ENCODE data around the gene ATP4A. TPM values are rescaled to one million over a fixed set of nuclear protein-coding genes. Genes with fewer than 3 reads are reported as not detected.
A peak's percentile ranks its signal among the peaks of the same experiment; 100 is the strongest.

ATP4A gene
- total RNA-seq, 1 donor: not detected

DNA sequence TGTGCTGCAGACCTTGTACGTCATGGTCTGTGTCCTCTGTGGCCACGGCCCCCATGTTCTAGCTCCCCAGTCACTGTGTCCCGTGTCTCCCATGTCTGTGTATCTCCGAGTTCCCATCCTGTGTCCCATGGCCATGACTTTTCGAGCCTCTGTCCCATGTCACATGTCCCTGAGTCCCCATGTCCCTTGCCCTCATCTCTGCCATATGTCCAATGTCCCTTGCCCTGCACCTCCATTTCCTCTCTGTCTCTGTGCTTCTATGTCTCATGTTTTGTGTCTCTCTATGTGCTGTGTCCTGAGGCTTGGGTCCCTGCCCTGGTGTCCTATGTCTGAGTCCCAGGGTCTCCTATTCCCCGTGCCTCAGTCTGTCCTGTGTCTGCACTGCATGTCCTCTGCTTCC is 2.0 kb downstream of the ATP4A start:
- H3K36me3 ChIP-seq (ENCODE audit: insufficient read depth, low read length): no peaks in the 10 kb centered on the region
- H2AFZ ChIP-seq (ENCODE audit: low read length): no peak overlapping the region
- TF ChIP-seq CTCF (IDR thresholded peaks at IDR 0.05; ENCODE audit: extremely low read depth, low read depth, low read length): no peak
- H3K4me2 ChIP-seq (ENCODE audit: insufficient read depth, low read length): no peak overlapping the region
- no peaks in the 10 kb centered on the region for H3K9me3 ChIP-seq (ENCODE audit: low read depth, low read length)
- no peaks in the 10 kb centered on the region for H3K79me2 ChIP-seq (ENCODE audit: insufficient read depth, low read length)
- H4K20me1 ChIP-seq (ENCODE audit: insufficient read depth, low read length): no peaks in the 10 kb centered on the region
- peaks cover 17% of the 10 kb centered on the region for H3K27me3 ChIP-seq (ENCODE audit: insufficient read depth, low read length)
- H3K4me1 ChIP-seq (ENCODE audit: insufficient read depth, low read length): no peaks in the 10 kb centered on the region
- no peak overlapping the region for H3K27ac ChIP-seq (ENCODE audit: low read depth, low read length)
- no peak overlapping the region for H3K4me3 ChIP-seq (ENCODE audit: insufficient read depth, low read length)
- DNase-seq (ENCODE audit: insufficient read length, low spot score, missing footprints): peak; percentile 58

DNA sequence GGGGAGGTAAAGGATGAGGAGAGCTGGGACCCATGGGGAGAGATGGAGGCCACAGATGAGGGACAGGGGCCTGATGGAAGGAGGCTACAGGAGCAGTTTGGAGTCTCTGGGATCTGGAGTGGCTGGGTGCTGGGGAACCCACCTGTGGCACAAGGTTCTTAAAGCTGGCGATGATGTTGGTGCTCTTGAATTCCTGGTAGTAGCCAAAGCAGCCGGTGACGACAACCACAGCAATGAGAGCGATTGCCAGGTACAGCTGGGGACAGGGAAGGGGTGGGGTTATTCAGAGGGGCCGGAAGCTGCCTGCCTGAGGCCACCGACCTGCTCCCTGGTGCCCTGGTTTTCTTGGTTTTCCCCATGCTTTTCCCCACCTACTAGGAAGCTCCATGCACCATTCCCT is 2.8 kb downstream of the ATP4A start:
- H3K79me2 ChIP-seq (ENCODE audit: insufficient read depth, low read length): no peaks in the 10 kb centered on the region
- H3K4me2 ChIP-seq (ENCODE audit: insufficient read depth, low read length): no peak overlapping the region
- no peaks in the 10 kb centered on the region for H3K9me3 ChIP-seq (ENCODE audit: low read depth, low read length)
- peaks cover 15% of the 10 kb centered on the region for H3K27me3 ChIP-seq (ENCODE audit: insufficient read depth, low read length)
- no peak overlapping the region for H3K27ac ChIP-seq (ENCODE audit: low read depth, low read length)
- no peaks in the 10 kb centered on the region for H3K4me1 ChIP-seq (ENCODE audit: insufficient read depth, low read length)
- H2AFZ ChIP-seq (ENCODE audit: low read length): no peak overlapping the region
- no peak overlapping the region for H3K4me3 ChIP-seq (ENCODE audit: insufficient read depth, low read length)
- TF ChIP-seq CTCF (IDR thresholded peaks at IDR 0.05; ENCODE audit: extremely low read depth, low read depth, low read length): no peak
- H4K20me1 ChIP-seq (ENCODE audit: insufficient read depth, low read length): no peaks in the 10 kb centered on the region
- DNase-seq (ENCODE audit: insufficient read length, low spot score, missing footprints): no peak
- H3K36me3 ChIP-seq (ENCODE audit: insufficient read depth, low read length): no peaks in the 10 kb centered on the region

DNA sequence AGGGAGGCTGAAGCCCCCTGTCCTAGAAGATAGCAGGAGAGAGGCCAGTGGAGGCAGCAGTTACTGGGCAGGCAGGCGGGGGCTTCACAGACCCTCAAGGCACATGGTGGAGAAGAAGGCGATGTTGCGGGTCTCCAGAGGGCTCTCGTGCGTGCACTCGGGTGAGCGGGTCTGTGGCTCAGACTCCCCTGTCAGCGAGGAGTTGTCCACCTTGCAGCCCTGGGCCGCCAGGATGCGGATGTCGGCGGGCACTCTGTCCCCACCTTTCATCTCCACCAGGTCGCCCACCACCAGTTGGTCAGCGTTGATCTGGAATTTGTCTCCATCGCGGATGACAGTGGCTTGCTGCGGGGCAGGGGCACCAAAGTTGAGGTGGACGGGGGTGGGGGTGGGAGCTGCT is 3.2 kb downstream of the ATP4A start:
- H3K4me2 ChIP-seq (ENCODE audit: insufficient read depth, low read length): no peak overlapping the region
- no peak for DNase-seq (ENCODE audit: insufficient read length, low spot score, missing footprints)
- H4K20me1 ChIP-seq (ENCODE audit: insufficient read depth, low read length): no peaks in the 10 kb centered on the region
- no peak overlapping the region for H3K4me3 ChIP-seq (ENCODE audit: insufficient read depth, low read length)
- no peaks in the 10 kb centered on the region for H3K9me3 ChIP-seq (ENCODE audit: low read depth, low read length)
- H3K27me3 ChIP-seq (ENCODE audit: insufficient read depth, low read length): peaks cover 15% of the 10 kb centered on the region
- TF ChIP-seq CTCF (IDR thresholded peaks at IDR 0.05; ENCODE audit: extremely low read depth, low read depth, low read length): no peak
- no peaks in the 10 kb centered on the region for H3K79me2 ChIP-seq (ENCODE audit: insufficient read depth, low read length)
- no peak overlapping the region for H2AFZ ChIP-seq (ENCODE audit: low read length)
- no peaks in the 10 kb centered on the region for H3K4me1 ChIP-seq (ENCODE audit: insufficient read depth, low read length)
- H3K27ac ChIP-seq (ENCODE audit: low read depth, low read length): no peak overlapping the region
- H3K36me3 ChIP-seq (ENCODE audit: insufficient read depth, low read length): no peaks in the 10 kb centered on the region

GRCh38 chr19:35559781-35560180 is 3.7 kb downstream of the ATP4A start:
- Histone ChIP-seq H3K4me3 (ENCODE audit: insufficient read depth, low read length) (no peak overlapping the region), H3K36me3 (ENCODE audit: insufficient read depth, low read length) (no peaks in the 10 kb centered on the region), H3K4me2 (ENCODE audit: insufficient read depth, low read length) (no peak overlapping the region), H3K27ac (ENCODE audit: low read depth, low read length) (no peak overlapping the region), H3K79me2 (ENCODE audit: insufficient read depth, low read length) (no peaks in the 10 kb centered on the region), H3K27me3 (ENCODE audit: insufficient read depth, low read length) (peaks cover 15% of the 10 kb centered on the region), H3K4me1 (ENCODE audit: insufficient read depth, low read length) (no peaks in the 10 kb centered on the region), H2AFZ (ENCODE audit: low read length) (no peak overlapping the region), H3K9me3 (ENCODE audit: low read depth, low read length) (no peaks in the 10 kb centered on the region), H4K20me1 (ENCODE audit: insufficient read depth, low read length) (no peaks in the 10 kb centered on the region)
- no peak for DNase-seq (ENCODE audit: insufficient read length, low spot score, missing footprints)
- TF ChIP-seq CTCF (IDR thresholded peaks at IDR 0.05; ENCODE audit: extremely low read depth, low read depth, low read length): no peak

Measured in osteoblast (primary cell).